Testis (tissue), 3 donors: ENCODE measurements around the gene CREB3L2. TPM values are rescaled to one million over a fixed set of nuclear protein-coding genes. Genes with fewer than 3 reads are reported as not detected.
"Not testable (repeated sequence)": the region's sequence is repeated elsewhere in the genome, so short reads cannot be mapped to it uniquely, and the experiment has no call there.

Source experiments
- DNase-seq: peaks from one replicate; pipeline ENCODE4 v3.0.0-alpha.2; 2019
- H3K27ac ChIP-seq, 2 donors: fragments of 200-600 bp; sonication (generic); one replicate each; pipeline ENCODE4 v1.5.1; 2019
- H3K27me3 ChIP-seq: fragments of 200-600 bp; sonication (generic); one replicate; pipeline ENCODE4 v1.5.1; 2019
- H3K36me3 ChIP-seq: fragments of 200-600 bp; sonication (generic); one replicate; pipeline ENCODE4 v1.5.1; 2017; ENCODE audit warnings: low read depth; ENCODE audit errors: missing control alignments
- H3K4me1 ChIP-seq: fragments of 200-600 bp; sonication (generic); one replicate; pipeline ENCODE4 v1.5.1; 2019
- H3K4me3 ChIP-seq, 2 donors: fragments of 200-600 bp; sonication (generic); one replicate each; pipeline ENCODE4 v1.5.1; 2017 to 2019
- H3K9me3 ChIP-seq: fragments of 200-600 bp; sonication (generic); one replicate; pipeline ENCODE4 v1.5.1; 2017
- POLR2A ChIP-seq: fragments of 450-650 bp; IDR thresholded peaks from one replicate; pipeline ENCODE4 v1.6.1; 2017; ENCODE audit warnings: antibody characterized with exemption, mild to moderate bottlenecking, moderate library complexity
- WGBS, 2 donors: methylation state at CpG; one replicate each; pipeline ENCODE4 v1.1.5; 2018; 5-methylcytosine and 5-hydroxymethylcytosine counted together
- intact Hi-C: fragments of 100-400 bp; cut with DNase I; formaldehyde crosslinking; loops from one replicate; pipeline ENCODE4 v1.15.1; 2023; ENCODE audit warnings: low total_unique reads
- polyA plus RNA-seq: library from polyadenylated mRNA; stranded (reverse); fragments of 350-450 nt; fragmentation: Illumina TruSeq; extraction: RNeasy Lipid Tissue Mini Kit (QIAGEN cat#74804); gene quantifications from one replicate; pipeline ENCODE4 v1.2.3, GENCODE V29; 2014; ENCODE audit warnings: low read depth, low replicate concordance; ENCODE audit not compliant: insufficient read depth
- total RNA-seq, 2 donors: library from RNA; depleted of rRNA; stranded (reverse); fragments of >200 nt; gene quantifications; one replicate each; pipeline ENCODE4 v1.2.3, GENCODE V29; 2016
- TF ChIP-seq, protein P1 (sequence below), 3 experiments: fragments of 450-650 bp in 2 of 3; fragments of 200-600 bp in 1 of 3; sonication (generic) in 1 of 3; IDR thresholded peaks; one replicate each; pipeline ENCODE4 v1.5.1; 2016 to 2019; ENCODE audit warnings: antibody characterized with exemption in 3 of 3, mild to moderate bottlenecking in 2 of 3, moderate library complexity in 1 of 3

The CREB3L2 gene
- total and polyA plus RNA-seq, 3 donors from 2014 or later, result 22.0 to 23.9 (median 23.4) TPM

DNA sequence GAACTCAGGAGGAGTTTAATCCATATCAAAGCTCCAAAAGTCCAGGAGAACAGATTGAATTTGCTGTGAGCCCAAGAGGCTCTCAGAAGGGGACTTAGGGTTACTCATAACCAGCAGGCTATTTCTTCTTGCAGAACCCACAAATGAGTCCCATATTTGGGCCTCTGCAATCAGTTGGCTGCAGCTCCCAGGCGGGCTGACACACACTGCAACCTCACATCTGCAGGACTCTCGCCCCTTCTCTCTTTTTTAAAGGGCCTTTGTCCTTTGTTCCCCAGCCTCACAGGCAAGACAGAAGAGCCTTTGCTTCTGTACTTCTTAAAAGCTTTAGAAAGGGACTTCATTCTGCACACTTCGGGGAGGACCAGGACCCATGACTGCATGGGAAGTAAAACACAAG lies 26.7 kb downstream of the CREB3L2 start:
- intact Hi-C loops, result no loop called here
- WGBS, 2 donors, result 31 to 48% methylated on average over 3 of the region's 3 CpGs
- Histone ChIP-seq H3K9me3 (no peaks in the 10 kb centered on the region), H3K36me3 (no peaks in the 10 kb centered on the region), H3K27me3 (no peaks in the 10 kb centered on the region), H3K27ac (peak overlapping the region; percentile 22 to 70), H3K4me1 (peaks cover 35% of the 10 kb centered on the region), H3K4me3 (no peak overlapping the region)
- TF ChIP-seq, protein P1, sequence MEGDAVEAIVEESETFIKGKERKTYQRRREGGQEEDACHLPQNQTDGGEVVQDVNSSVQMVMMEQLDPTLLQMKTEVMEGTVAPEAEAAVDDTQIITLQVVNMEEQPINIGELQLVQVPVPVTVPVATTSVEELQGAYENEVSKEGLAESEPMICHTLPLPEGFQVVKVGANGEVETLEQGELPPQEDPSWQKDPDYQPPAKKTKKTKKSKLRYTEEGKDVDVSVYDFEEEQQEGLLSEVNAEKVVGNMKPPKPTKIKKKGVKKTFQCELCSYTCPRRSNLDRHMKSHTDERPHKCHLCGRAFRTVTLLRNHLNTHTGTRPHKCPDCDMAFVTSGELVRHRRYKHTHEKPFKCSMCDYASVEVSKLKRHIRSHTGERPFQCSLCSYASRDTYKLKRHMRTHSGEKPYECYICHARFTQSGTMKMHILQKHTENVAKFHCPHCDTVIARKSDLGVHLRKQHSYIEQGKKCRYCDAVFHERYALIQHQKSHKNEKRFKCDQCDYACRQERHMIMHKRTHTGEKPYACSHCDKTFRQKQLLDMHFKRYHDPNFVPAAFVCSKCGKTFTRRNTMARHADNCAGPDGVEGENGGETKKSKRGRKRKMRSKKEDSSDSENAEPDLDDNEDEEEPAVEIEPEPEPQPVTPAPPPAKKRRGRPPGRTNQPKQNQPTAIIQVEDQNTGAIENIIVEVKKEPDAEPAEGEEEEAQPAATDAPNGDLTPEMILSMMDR (IDR thresholded peaks at IDR 0.05), result no peak
- no peak for TF ChIP-seq POLR2A
- peak; percentile 69 for DNase-seq

GRCh38 chr7:137974766-137975165 lies 27.1 kb downstream of the CREB3L2 start:
- Histone ChIP-seq H3K9me3 (no peaks in the 10 kb centered on the region), H3K27ac (peak overlapping the region; percentile 22 to 70), H3K4me1 (peaks cover 40% of the 10 kb centered on the region), H3K36me3 (no peaks in the 10 kb centered on the region), H3K4me3 (no peak overlapping the region), H3K27me3 (no peaks in the 10 kb centered on the region)
- DNase-seq, result no peak
- WGBS, 2 donors, result 54 to 60% methylated on average over 2 of the region's 2 CpGs
- TF ChIP-seq POLR2A, result no peak
- TF ChIP-seq, protein P1 (IDR thresholded peaks at IDR 0.05), result no peak
- intact Hi-C loops, result no loop called here

- H3K4me3 ChIP-seq, result no peak overlapping the region
- H3K9me3 ChIP-seq, result no peaks in the 10 kb centered on the region
- intact Hi-C loops, result no loop called here
- DNase-seq, result peak; percentile 79
- WGBS, 2 donors, result 21 to 30% methylated on average over 8 of the region's 8 CpGs
- TF ChIP-seq, protein P1 (IDR thresholded peaks at IDR 0.05), result no peak
- no peak for TF ChIP-seq POLR2A
- H3K27me3 ChIP-seq, result no peaks in the 10 kb centered on the region
- H3K4me1 ChIP-seq, result peaks cover 51% of the 10 kb centered on the region
- H3K36me3 ChIP-seq, result no peaks in the 10 kb centered on the region
- H3K27ac ChIP-seq, result peak overlapping the region; percentile 60 to 65
Observed at GRCh38 chr7:137970253-137970975, 31.5 kb downstream of the CREB3L2 start.

DNA sequence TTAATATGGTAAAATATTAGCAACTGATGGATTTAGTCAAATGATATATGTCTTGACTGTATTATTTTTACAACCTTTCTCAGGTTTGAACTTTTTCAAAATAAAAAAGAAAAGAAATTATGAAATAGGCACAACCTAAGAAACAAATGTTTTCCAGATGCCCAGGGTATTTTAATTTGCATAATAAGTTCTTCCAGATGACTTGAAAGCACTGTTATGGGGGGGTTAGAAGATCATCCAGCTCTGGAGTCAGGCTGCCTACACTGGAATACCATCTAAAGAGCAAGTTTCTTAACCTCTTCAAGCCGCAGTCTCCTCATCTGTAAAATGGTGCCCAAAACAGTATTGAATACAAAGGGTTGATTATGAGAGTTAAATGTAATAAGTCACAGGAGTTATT lies 32.1 kb downstream of the CREB3L2 start:
- Histone ChIP-seq H3K4me3 (no peak overlapping the region), H3K36me3 (no peaks in the 10 kb centered on the region), H3K4me1 (peaks cover 46% of the 10 kb centered on the region), H3K27me3 (no peaks in the 10 kb centered on the region), H3K27ac (peak overlapping the region; percentile 60 to 65), H3K9me3 (no peaks in the 10 kb centered on the region)
- intact Hi-C loops, result no loop called here
- TF ChIP-seq POLR2A, result no peak
- no peak for DNase-seq
- WGBS, 2 donors, result 80 to 82% methylated on average over 1 of the region's 1 CpG

DNA sequence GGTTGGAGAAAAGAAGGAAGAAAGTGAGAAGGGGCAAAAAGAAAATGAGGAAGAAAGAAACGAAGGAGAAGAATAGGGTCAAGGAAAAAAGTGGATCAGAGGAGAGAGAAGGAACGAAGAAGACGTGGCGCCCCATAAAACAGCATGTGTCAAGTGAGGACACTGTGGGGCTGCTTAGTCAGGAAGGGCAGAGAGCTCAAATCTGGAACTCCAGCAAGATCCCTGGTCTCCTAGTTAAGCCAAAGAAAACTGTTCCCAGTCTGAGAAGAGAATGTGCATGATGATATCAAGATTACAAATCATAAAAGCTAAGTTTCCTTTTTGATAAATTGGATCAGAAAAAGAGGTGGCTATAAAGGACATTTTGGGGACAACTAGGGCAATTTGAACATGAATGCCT lies 33.0 kb downstream of the CREB3L2 start:
- no peaks in the 10 kb centered on the region for H3K36me3 ChIP-seq
- no peaks in the 10 kb centered on the region for H3K9me3 ChIP-seq
- no peak for DNase-seq
- no peaks in the 10 kb centered on the region for H3K27me3 ChIP-seq
- peak overlapping the region; percentile 9 to 31 for H3K27ac ChIP-seq
- WGBS, 2 donors, result 50 to 59% methylated on average over 4 of the region's 4 CpGs
- intact Hi-C loops, result no loop called here
- no peak overlapping the region for H3K4me3 ChIP-seq
- TF ChIP-seq POLR2A, result no peak
- TF ChIP-seq, protein P1 (IDR thresholded peaks at IDR 0.05), result no peak
- peaks cover 41% of the 10 kb centered on the region for H3K4me1 ChIP-seq

GRCh38 chr7:137968339-137968738 lies 33.5 kb downstream of the CREB3L2 start:
- H3K4me3 ChIP-seq, H3K27me3 ChIP-seq, H3K9me3 ChIP-seq, H3K36me3 ChIP-seq, intact Hi-C loops, DNase-seq: not testable (repeated sequence)
- peak overlapping the region; percentile 9 to 31 for H3K27ac ChIP-seq
- 87 to 93% methylated on average over 4 of the region's 4 CpGs for WGBS, 2 donors
- peaks cover 38% of the 10 kb centered on the region for H3K4me1 ChIP-seq
